B cell (primary cell): Measurements from ENCODE around the gene LSMEM2.

Experiments used
- EZH2 ChIP-seq: IDR thresholded peaks from 2 replicates; pipeline ENCODE4 v1.6.1; 2012; ENCODE audit warnings: borderline replicate concordance, low read depth, mild to moderate bottlenecking, moderate library complexity, low read length; ENCODE audit not compliant: insufficient read depth, poor library complexity, severe bottlenecking
- TF ChIP-seq, protein P1 (sequence below): fragments of 200-600 bp; IDR thresholded peaks from one replicate; pipeline ENCODE4 v1.8.0; 2022; ENCODE audit warnings: antibody characterized with exemption, mild to moderate bottlenecking

DNA sequence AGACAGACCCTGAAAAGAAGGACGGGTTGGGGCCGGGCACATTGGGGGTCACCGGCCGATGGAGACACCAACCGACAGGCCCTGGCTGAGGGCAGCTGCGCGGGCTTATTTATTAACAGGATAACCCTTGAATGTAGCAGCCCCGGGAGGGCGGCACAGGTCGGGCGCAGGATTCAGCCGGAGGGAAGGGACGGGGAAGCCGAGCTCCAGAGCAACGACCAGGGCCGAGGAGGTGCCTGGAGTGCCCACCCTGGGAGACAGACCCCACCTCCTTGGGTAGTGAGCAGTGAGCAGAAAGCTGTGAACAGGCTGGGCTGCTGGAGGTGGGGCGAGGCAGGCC is 2.2 kb upstream of the LSMEM2 start:
- TF ChIP-seq, protein P1, sequence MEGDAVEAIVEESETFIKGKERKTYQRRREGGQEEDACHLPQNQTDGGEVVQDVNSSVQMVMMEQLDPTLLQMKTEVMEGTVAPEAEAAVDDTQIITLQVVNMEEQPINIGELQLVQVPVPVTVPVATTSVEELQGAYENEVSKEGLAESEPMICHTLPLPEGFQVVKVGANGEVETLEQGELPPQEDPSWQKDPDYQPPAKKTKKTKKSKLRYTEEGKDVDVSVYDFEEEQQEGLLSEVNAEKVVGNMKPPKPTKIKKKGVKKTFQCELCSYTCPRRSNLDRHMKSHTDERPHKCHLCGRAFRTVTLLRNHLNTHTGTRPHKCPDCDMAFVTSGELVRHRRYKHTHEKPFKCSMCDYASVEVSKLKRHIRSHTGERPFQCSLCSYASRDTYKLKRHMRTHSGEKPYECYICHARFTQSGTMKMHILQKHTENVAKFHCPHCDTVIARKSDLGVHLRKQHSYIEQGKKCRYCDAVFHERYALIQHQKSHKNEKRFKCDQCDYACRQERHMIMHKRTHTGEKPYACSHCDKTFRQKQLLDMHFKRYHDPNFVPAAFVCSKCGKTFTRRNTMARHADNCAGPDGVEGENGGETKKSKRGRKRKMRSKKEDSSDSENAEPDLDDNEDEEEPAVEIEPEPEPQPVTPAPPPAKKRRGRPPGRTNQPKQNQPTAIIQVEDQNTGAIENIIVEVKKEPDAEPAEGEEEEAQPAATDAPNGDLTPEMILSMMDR = no peak
- TF ChIP-seq EZH2 = no peak
